HG03521 (cell line): ENCODE results near the gene RAB7B.

Experiments
- ATAC-seq: cut with Tn5 transposase; IDR thresholded peaks from one replicate; pipeline ENCODE4 v1.9.1; 2021; ENCODE audit warnings: mild to moderate bottlenecking, moderate library complexity; ENCODE audit not compliant: unreplicated experiment

Gene RAB7B

GRCh38 chr1:205930195-205930577, 73.0 kb downstream of the RAB7B start:
- no peak for ATAC-seq

- no peak for ATAC-seq
Measured at GRCh38 chr1:205929496-205930194, 73.5 kb downstream of the RAB7B start.

DNA sequence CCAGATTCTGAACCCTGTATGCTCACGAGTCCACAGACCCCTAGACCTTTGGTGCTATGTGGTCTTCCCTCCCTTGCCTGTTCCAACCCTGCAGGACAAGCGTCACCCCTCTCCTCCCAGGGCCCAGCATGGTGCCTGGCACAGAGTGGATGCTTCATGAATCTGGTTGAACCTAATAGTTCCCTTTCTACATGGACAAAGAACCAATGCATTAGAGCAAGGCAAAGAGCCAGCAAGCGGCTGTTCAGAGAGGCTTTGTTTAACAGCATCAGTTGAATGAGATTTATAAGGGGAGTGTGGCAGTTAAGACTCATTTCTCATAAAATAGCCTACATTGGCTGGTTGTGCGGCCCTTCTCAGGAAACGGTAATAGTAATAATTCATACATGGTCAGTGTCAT, 74.9 kb downstream of the RAB7B start:
- no peak for ATAC-seq

DNA sequence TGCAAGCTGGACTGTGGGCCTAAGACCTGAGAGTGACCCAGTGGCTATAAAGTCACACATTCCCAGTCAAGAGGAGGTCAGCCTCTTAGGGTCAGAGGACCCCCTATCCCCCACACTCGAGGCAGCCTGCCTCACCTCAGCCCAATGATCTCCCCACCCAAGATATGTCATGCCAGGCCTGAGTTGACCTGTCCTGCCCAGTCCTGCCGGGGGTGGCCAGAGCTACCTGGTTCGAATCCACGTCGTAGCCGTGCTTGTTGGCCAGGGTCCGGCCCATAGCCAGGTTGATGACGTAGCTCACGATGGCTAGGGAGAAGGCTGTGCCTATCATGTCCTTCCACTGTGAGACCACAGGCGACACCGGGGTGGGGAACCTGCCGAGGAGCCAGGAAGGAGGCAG, 75.5 kb downstream of the RAB7B start:
- no peak for ATAC-seq

- no peak for ATAC-seq
Measured at GRCh38 chr1:205927247-205927646, 75.9 kb downstream of the RAB7B start.
